OCI-M2 (cell line): ENCODE measurements around the gene SETDB1.

Experiments used
- DNase-seq: peaks from one replicate; lab custom pipeline; 2025; ENCODE audit not compliant: unreplicated experiment; lab: John Stamatoyannopoulos, UW

The SETDB1 gene

DNA sequence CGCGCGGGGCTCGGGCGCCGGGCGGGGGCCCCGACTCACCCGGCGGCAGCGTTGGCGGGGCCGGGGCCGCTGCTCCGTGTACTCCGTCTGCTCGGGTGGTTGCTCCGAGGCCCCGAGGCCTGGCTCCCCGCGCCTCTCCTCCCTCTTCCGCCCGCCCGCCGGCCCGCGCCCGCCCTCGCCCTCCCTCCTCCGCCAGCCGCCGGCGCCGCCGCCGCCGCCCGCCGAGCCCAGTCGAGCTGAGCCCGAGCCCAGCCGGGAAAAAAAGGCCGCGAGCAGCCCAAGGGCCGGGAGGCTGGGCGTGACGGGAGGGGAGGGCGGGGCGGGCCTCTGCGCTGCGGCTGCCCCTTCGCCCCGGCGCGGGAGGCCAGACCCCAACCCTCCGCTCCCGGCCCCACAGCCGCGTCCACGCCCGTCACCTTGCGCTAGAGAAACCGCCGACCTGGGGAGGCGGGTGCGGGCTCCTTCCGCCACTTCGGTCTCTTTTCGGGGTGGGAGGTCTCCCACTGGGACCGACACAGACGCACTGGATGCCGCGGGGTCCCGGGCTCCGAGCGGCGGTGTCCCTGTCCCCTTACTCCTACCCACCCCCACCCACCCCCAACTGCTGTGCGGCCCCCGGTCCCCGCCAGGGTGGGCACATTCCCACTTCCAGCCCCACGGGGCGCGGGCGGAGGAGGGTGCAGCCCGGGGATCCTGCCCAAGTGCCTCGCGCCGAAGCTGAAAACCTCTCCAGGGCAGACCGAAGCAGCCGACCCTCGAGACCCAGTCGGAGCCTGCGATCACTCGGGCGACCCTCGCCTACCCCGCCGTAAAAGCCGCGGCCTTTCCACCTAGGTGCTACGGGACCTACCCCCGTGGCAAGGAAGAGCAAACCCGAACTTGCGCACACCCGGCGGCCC, 48.7 kb downstream of the SETDB1 start, which contains the start of gene CERS2:
TSS of gene CERS2 (minus strand) at position 256 of the 899 bp plus-strand sequence. CDS start 5,745 bp downstream, outside the sequence.
- DNase-seq: no peak

DNA sequence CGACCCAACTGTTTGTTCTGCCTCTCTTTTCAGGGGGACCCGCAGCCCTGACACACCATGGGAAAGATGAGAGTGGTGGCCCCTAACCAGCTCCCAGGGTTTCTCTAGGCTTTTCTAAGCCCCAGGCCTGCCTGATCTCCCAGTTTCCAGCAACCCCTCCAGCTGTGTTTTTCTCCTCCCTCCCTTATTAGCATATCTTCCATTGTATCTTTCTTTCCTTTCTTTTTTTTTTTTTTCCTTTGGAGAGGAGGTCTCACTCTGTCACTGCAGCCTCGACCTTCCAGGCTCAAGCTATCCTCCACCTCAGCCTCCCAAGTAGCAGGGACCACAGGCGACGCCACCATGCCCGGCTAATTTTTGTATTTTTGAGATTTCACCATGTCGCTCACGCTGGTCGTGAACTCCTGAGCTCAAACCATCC, 50.2 kb downstream of the SETDB1 start:
- no peak for DNase-seq

DNA sequence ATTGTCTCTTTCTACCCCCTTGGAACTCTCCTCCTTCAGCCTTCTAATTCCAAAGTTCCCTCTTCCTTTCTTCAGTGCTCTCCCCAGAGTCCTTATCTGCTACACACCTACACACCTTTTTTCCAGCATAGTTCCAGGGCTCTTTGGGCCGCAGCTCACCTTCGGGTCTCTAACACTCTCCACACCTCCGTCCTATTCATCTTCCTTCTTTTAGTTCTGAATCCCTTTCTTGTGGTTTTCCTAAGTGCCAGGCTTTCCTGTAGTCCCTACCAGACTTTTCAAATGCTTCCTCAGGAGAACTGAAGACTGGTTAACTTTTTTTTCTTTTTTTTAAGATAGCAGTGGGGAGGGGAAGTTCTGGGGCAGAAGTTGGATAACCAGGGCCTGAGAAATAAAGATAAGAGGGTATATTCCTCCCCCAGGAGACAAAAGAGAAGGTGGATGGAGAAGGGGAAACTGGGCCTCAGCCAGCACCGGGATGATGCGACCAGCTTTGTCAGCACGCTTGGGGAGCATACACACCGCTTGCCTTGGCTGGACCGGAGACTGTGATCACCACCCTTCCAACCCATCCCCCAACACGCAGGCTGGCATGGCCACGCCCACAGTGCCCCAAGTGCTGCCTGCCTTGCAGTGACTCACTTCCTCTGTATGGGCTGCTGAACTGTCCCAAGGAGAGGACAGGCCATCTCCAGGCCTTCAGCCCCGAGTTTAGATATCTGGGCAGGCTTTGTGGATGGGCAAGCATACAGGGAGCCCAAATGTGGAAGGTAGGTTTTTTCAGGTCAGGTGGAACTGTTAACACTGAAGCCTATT, 50.9 kb downstream of the SETDB1 start:
- peak; percentile 86 for DNase-seq

DNA sequence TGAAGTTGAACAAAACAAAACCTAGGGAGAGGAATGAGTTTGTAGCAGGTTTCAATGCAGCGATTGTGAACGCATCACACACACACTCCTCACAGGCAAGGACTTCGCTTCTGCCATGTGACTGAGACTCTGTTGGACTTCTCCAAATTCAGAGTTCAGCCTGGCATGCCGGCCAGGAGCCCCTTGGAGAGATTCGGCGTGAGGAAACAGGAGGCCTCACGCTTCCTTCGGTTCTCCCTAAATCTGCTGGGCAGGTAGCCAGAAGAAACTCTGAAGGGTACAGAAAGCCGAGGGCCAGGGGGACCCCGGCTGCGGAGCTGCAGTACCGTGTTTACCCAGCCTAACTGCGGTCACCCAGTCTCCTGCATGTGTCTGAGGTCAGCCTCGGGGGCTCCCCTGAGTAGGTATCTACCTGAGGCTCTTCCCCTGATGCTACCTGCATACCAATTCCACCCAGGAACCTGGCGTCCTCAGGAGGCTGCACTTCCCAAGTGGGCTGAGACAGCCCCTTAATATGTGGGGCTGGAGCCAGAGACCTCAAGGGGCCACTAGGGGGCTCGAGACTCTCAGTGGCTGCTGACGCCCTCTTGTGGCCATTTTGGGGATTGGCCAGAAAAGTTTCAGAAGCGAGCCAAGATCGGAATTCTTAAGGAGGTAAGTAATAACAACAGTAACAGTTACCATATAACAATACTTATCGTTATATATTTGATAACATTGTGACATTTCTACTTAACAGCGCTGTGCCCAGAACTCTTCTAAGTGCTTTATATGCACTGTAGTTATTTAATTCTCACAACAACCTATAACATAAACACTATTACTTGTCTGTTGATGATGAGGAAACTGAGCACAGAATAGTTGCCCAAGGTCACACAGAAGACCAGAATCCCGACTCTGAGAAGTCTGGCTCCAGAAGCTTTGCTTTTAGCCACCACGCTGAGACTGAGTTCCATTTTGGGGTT, 53.2 kb downstream of the SETDB1 start:
- peak; percentile 59 for DNase-seq

DNA sequence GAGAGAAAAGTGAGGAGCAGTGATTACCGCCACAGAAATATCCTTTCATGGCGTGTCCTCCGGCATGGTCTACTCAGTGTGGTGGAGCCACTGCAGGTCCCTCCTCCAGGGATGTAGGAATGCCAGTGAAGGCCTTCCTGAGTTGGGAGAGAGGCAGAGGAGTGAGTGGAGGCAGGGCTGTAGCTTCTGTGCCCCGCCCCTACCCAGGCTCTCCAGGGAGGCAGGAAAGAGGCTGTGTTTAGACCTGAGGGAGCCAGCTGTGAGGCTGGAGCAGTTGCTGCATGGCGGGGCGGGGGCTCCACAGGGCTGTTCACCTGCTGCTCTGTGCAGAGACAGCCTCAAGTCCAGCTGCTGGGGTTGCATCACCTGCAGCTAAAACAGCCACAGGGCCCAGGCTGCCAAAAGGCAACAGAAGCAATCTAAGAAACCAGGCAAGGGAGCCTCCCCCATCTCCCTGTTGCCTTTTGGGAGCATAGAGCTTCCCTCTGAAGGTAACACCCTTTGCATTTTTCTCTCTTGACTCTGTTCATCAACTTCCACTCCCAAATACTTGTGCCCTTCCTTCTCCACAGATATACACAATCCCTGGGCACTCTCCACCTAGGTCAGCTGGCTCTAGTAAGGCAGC, 55.1 kb downstream of the SETDB1 start:
- no peak for DNase-seq

DNA sequence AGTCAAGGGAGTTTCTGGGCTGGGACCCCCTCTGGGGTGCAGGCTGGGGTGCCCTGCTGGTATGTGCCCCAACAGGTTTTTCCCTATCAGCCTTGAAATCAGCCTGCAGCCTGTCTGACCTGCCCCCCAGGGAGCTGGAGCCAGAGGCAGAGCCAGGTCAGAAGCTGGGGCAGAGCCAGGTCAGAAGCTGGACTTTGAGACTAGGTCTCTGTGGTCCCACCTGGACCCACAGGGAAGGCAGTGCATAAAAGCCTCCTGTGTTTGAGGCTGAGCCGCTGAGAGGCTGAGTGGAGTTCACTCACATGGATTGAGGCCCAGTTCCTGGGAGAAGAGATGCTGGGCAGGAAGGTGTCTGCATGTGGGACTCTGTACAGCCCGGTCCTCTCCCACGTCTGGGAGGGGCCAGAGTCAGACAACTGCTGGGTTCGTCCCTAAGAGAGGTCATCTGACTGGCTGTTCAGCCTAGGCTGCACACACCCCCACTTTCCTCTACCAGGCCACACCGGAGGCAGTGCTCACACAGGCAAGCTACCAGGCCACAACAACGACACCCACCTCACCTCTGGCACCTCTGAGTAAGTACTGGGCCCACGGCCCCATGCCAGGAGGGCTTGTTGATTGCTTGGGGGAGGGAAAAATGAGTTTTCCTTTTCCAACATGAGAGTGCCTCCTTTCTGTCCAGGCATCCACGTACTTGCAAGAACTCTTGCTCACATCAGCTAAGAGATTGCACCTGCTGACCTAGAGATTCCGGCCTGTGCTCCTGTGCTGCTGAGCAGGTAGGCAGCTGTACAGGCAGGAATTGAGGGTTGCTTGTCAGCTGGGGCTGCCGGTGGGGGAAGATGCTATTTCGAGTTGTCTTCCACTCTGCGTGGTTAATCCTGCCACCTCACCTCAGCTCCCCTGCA, 55.9 kb downstream of the SETDB1 start, which contains the start of gene ANXA9:
TSS of gene ANXA9 (plus strand) at position 488 of the 908 bp plus-strand sequence. CDS start 814 bp downstream, outside the sequence.
- DNase-seq: no peak

DNA sequence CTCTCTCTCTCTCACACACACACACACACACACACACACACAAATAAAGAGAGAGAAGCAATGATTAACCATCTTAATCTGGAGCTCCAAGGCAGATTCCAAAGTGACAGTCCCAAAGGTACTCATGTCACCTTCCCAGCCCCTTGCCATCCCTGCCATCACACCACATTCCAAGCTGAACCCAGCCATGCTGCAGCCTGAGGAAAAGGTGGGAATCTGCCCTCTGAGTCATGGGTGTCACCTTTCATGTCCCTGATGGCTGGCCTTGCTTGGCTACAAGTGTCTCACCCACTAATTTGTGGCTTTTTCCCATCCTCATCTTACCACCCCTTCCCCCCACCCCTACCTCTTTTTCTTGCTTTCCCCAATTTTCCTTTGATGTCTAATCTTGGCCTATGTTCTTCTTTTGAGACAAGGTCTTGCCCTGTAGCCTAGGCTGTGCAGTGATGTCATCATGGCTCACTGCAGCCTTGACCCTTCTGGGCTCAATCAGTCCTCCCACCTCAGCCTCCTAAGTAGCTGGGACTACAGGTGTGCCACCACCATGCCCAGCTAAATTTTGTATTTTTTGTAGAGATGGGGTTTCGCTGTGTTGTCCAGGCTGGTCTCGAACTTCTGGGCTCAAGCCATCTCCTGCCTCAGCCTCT, 59.1 kb downstream of the SETDB1 start:
- DNase-seq: no peak

DNA sequence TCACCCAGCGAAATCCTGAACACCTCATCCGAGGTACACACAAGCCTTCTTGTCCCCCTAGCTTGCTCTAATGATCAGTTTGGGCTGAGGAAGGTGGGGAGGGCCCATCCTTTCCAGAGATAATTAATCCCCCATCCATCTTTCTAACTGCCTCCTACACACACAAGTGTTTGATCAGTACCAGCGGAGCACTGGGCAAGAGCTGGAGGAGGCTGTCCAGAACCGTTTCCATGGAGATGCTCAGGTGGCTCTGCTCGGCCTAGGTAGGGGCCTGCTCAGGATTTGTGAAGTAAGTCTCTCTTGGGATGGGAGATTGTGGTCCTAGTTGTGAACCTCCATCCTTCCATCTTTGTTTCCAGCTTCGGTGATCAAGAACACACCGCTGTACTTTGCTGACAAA, 61.8 kb downstream of the SETDB1 start:
- DNase-seq: no peak

DNA sequence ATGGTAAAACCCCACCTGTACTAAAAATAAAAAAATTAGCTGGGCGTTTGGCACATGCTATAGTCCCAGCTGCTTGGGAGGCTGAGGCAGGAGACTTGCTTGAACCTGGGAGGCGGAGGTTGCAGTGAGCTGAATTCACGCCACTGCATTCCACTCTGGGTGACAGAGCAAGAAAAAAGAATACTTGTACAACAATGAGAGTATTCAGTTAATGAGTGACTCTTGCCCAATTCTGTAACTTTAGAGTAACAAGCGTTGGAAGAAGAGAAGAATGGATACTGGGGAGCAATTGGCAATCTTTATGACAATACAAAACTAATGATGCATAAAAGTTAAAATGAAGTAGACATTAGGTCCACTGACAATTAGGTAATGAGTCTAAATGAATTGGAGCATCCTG, 66.5 kb downstream of the SETDB1 start:
- DNase-seq: no peak

DNA sequence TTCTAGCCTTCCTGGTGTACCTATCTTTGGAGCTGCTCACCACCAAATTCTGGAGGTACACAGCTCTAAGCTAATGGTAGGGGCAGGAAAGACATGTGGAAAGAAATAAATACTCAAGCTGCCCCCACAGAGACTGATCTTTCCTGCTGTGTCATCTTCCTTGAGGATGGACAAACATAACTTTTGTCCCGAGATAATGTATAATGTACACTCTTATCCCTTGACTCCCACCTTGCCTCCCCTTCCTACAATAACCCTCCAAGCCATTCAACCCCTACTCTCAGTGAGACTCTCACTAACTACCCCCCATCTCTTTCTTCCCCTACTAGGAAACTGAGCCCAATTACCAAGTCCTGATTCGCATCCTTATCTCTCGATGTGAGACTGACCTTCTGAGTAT, 68.1 kb downstream of the SETDB1 start:
- no peak for DNase-seq

DNA sequence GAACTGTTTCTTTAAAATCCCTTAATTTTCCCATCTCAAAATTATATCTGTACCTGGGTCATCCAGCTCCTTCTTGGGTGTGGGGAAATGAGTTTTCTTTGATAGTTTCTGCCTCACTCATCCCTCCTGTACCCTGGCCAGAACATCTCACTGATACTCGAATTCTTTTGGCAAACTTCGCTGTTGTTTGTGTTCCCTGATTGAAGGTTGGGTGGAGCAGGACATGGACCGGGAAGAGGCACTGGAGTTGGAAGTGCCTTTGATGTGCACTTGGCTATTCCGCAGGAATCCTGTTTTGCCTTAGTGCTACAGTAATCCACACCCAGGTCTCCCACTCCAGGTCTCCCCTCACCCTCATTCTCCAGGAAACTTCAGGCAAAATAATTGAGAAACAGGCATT, 69.3 kb downstream of the SETDB1 start:
- DNase-seq: no peak

DNA sequence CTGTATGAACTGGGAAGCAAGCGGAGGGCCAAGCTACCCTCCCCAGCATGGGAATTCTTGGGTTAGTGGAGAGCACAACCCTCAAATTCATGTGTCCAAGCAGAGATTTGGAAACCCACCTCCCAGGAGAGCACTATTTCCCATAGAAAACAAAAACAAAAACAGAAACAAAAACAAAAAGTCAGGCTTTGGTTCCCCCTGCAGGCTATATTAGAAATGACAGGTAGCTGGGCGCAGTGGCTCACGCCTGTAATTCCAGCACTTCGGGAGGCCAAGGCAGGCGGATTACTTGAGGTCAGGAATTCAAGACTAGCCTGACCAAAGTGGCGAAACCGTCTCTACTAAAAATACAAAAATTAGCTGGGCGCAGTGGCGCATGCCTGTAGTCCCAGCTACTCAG, 69.7 kb downstream of the SETDB1 start:
- DNase-seq: no peak

DNA sequence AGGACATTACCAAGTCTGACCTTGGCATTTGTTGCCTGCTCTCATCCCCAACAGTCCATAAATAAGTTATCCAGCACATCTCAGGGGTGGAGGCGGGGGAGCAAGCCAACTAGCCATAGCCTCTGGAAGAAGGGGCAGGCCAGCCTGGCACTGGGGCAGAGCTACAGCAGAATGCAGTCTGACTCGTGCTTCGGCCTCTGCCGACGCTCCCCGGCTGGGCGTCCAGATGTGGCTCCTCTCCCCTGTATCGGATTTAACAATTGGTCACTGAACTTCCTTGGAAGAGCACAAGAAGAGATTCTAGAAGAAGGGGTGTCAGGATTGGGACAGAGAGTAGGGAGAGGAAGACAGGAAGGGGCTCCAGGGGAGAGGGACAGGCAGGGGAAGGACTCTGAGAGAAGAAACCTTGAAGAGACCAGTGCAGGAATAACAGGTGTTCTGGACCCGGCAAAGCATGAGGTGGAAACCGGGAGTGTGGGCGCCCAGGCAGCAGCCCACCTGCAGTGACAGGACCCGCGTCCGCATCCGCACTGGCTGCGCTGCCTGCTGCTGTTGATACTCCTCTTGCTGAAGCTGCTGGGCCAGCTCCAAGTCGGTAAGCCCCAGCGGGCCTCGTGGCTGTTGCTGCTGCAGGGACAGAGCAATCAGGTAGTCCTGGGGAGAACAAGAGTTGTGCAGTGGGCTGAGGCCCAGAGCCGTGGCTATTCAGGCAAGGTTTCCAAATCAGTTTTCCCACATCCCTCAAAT, 71.1 kb downstream of the SETDB1 start:
- DNase-seq: no peak

DNA sequence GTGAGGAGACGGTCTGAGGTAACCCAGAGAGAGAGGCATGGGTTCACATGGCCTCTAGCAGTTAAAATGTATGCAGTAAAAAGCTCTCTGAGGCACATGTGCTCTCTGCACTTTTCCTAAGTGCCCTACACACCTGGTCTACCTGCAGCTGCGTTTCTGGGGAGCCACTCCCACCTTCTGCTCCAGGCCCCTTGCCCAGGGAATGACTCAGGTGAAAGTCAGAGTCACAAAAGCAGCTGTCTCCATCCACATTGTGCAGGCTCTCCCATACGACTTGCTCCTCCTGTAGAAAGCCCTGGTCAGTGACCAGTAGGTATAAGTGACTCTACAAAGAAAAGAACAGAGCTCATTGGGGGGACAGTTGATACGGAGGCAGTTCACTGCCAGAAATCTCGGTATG, 71.8 kb downstream of the SETDB1 start:
- DNase-seq: no peak

DNA sequence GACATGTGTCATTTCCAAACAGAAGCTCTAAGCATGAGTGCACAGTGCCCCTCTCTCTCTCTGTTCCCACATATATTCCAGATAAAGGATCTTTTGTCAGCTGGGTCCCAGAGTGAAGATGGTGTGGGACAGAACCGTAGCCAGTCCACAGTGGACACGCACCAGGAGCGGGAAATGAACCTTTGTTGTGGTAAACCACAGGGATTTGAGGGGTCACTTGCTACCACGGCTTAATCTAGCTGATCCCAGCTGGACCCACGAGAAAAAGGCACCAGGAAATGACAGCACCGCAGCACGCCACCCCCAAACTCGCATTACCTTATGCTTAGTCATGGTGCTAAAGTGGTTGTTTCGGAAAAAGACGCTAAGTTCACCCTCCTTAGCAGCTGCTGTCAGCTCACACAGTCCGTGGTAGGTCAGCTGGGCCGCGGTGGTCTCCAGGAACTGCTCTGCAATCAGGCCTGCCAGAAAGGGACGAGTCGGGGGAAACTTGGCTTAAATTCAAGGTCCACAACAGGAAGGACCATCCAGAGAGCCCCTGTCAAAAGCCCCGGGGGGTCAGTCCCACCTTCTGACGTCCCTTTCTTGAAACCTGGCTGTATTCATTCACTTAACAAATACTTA, 73.0 kb downstream of the SETDB1 start:
- no peak for DNase-seq

DNA sequence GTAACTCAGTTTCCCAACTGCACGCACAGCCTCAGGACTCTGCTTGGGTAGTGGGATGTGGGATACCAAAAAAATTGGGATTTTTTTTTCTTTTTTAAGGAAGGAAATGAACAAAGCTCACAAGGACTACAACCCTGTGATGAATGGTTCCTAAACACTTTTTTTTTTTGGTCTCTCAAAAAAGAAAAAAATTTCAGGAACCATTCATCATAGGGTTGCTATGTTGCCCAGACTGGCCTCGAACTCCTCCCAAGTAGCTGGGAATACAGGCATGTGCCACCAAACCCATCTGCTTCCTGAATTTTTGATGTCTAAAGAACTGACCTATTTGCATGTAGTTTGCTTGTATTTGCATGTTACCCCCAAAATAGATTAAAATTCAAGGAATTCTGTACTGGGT, 73.8 kb downstream of the SETDB1 start:
- DNase-seq: no peak

DNA sequence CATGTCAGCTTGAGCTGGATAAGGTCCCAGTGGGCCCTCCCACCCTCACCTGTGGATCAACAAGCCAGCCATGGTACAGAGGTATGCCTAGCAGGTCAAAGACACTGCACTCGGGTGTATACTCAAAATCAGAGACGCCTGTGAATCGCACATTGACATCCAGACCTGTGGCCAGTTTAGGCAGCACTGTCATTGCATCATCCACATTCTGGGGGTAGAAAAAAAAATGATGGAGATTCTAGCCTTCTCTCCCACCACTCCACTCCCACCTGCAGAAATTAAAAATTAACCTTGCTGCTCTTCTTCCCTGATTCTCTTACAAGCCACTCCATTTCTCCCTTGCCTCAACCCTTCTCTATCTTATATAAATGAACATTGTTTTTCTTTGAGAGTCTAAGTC, 74.2 kb downstream of the SETDB1 start:
- DNase-seq: no peak

DNA sequence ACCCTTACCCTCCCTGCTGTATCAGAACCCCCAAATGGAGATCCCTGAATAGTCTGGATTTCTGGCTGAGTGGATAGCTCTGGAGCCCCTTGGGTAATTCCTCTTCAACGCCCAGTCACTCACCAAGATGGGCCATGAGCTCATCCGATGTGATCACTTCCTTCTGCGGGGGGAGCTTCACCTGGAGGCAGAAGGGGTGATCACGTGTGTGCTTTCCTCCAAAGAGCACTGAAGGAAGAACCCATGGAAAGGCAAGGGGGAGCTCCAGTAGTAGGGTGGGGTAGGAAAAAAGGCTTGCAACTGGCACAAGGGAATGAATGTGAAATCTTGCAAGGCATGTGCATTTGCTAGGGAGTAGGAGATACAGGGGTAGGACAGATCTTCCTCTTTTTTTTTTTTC, 75.4 kb downstream of the SETDB1 start:
- no peak for DNase-seq
